Hepatocyte (in vitro differentiated cells): ENCODE data around the gene MECR. TPM values are rescaled to one million over a fixed set of nuclear protein-coding genes. Genes with fewer than 3 reads are reported as not detected.

Experiments used
- DNase-seq: peaks from one replicate; pipeline ENCODE4 v3.0.0-alpha.2; 2016; ENCODE audit warnings: low spot score
- H2AFZ ChIP-seq: fragments of 200-600 bp; sonication (generic); 2 replicates; pipeline ENCODE4 v1.6.0; 2016; ENCODE audit warnings: antibody characterized with exemption, mild to moderate bottlenecking
- H3K27ac ChIP-seq: fragments of 200-600 bp; sonication (generic); 2 replicates; pipeline ENCODE4 v1.5.1; 2016; ENCODE audit warnings: mild to moderate bottlenecking
- H3K27me3 ChIP-seq: fragments of 200-600 bp; sonication (generic); 2 replicates; pipeline ENCODE4 v1.6.1; 2016
- H3K36me3 ChIP-seq: fragments of 200-600 bp; sonication (generic); replicated peaks from 2 replicates; pipeline ENCODE4 v1.5.1; 2016; ENCODE audit warnings: low read depth; ENCODE audit not compliant: insufficient read depth
- H3K4me1 ChIP-seq: fragments of 200-600 bp; sonication (generic); 2 replicates; pipeline ENCODE4 v1.5.1; 2016; ENCODE audit warnings: mild to moderate bottlenecking, moderate library complexity; ENCODE audit not compliant: insufficient read depth
- H3K4me2 ChIP-seq: fragments of 200-600 bp; sonication (generic); 2 replicates; pipeline ENCODE4 v1.6.0; 2016
- H3K4me3 ChIP-seq: fragments of 200-600 bp; sonication (generic); 2 replicates; pipeline ENCODE4 v1.5.1; 2016; ENCODE audit warnings: mild to moderate bottlenecking
- H3K79me2 ChIP-seq: fragments of 200-600 bp; sonication (generic); 2 replicates; pipeline ENCODE4 v1.6.0; 2017; ENCODE audit warnings: mild to moderate bottlenecking
- H3K9me2 ChIP-seq: fragments of 200-600 bp; sonication (generic); replicated peaks from 2 replicates; pipeline ENCODE4 v1.6.0; 2017; ENCODE audit warnings: mild to moderate bottlenecking; ENCODE audit not compliant: insufficient read depth
- H3K9me3 ChIP-seq: fragments of 200-600 bp; sonication (generic); 2 replicates; pipeline ENCODE4 v1.5.1; 2016; ENCODE audit warnings: low read depth, mild to moderate bottlenecking
- H4K20me1 ChIP-seq: fragments of 200-600 bp; sonication (generic); 2 replicates; pipeline ENCODE4 v1.6.0; 2016; ENCODE audit warnings: mild to moderate bottlenecking; ENCODE audit not compliant: insufficient read depth, poor library complexity, severe bottlenecking
- CTCF ChIP-seq: fragments of 200-600 bp; sonication (generic); IDR thresholded peaks from 2 replicates; pipeline ENCODE4 v1.5.1; 2016; ENCODE audit warnings: antibody characterized with exemption, mild to moderate bottlenecking; ENCODE audit not compliant: poor library complexity
- EZH2 ChIP-seq: fragments of 200-600 bp; sonication (generic); IDR thresholded peaks from 2 replicates; pipeline ENCODE4 v1.6.1; 2016; ENCODE audit warnings: antibody characterized with exemption, mild to moderate bottlenecking, borderline replicate concordance
- EZH2phosphoT487 ChIP-seq: fragments of 200-600 bp; sonication (generic); IDR thresholded peaks from one replicate; pipeline ENCODE4 v1.6.1; 2018; ENCODE audit warnings: antibody characterized with exemption, mild to moderate bottlenecking, low read depth, moderate library complexity; ENCODE audit not compliant: unreplicated experiment, severe bottlenecking
- WGBS: methylation state at CpG from one replicate; pipeline ENCODE4 v1.1.6; 2016; ENCODE audit warnings: low lambda C conversion rate; ENCODE audit errors: missing lambda C conversion rate; 5-methylcytosine and 5-hydroxymethylcytosine counted together
- polyA plus RNA-seq: library from polyadenylated mRNA; unstranded; fragments of >200 nt; fragmentation: Nextera tagmentation; extraction: Ambion mirVana; gene quantifications from 2 replicates; pipeline ENCODE4 v1.2.1, GENCODE V29; 2016
- total RNA-seq: library from RNA; depleted of rRNA; stranded (reverse); fragments of >200 nt; gene quantifications from 2 replicates; pipeline ENCODE4 v1.2.3, GENCODE V29; 2014

MECR gene
- total and polyA plus RNA-seq, 2 experiments from 2014 or later: 14.2 to 35.2 TPM

GRCh38 chr1:29227511-29227910, 3.2 kb downstream of the MECR start:
- Histone ChIP-seq H3K9me2 (no peaks in the 10 kb centered on the region), H3K27ac (peak overlapping the region; percentile 65), H3K27me3 (no peaks in the 10 kb centered on the region), H3K4me1 (no peaks in the 10 kb centered on the region), H3K9me3 (no peaks in the 10 kb centered on the region), H3K79me2 (peaks cover 12% of the 10 kb centered on the region), H3K4me2 (no peak overlapping the region), H4K20me1 (no peaks in the 10 kb centered on the region), H2AFZ (no peak overlapping the region), H3K36me3 (no peaks in the 10 kb centered on the region), H3K4me3 (no peak overlapping the region)
- no peak for TF ChIP-seq CTCF
- no peak for TF ChIP-seq EZH2phosphoT487
- no peak for TF ChIP-seq EZH2
- WGBS: 88% methylated on average over 5 of the region's 5 CpGs
- DNase-seq: no peak

- Histone ChIP-seq H3K27ac (no peak overlapping the region), H3K4me1 (no peaks in the 10 kb centered on the region), H3K9me2 (no peaks in the 10 kb centered on the region), H3K4me3 (no peak overlapping the region), H2AFZ (no peak overlapping the region), H3K79me2 (peaks cover 10% of the 10 kb centered on the region), H3K36me3 (no peaks in the 10 kb centered on the region), H3K4me2 (no peak overlapping the region), H3K9me3 (no peaks in the 10 kb centered on the region), H4K20me1 (no peaks in the 10 kb centered on the region), H3K27me3 (no peaks in the 10 kb centered on the region)
- 90% methylated on average over 4 of the region's 4 CpGs for WGBS
- no peak for TF ChIP-seq EZH2
- no peak for TF ChIP-seq EZH2phosphoT487
- no peak for TF ChIP-seq CTCF
- no peak for DNase-seq
Measured at GRCh38 chr1:29225361-29225760, 5.4 kb downstream of the MECR start.

- Histone ChIP-seq H3K9me3 (no peaks in the 10 kb centered on the region), H3K9me2 (no peaks in the 10 kb centered on the region), H3K79me2 (peaks cover under 1% of the 10 kb centered on the region), H3K36me3 (no peaks in the 10 kb centered on the region), H3K27ac (no peak overlapping the region), H3K4me1 (no peaks in the 10 kb centered on the region), H4K20me1 (no peaks in the 10 kb centered on the region), H3K27me3 (no peaks in the 10 kb centered on the region), H3K4me3 (no peak overlapping the region), H3K4me2 (no peak overlapping the region), H2AFZ (no peak overlapping the region)
- DNase-seq: no peak
- WGBS: 84% methylated on average over 5 of the region's 5 CpGs
- TF ChIP-seq EZH2 (no peak), EZH2phosphoT487 (no peak), CTCF (no peak)
Measured at GRCh38 chr1:29224356-29224837, 6.3 kb downstream of the MECR start.

- no peak for DNase-seq
- TF ChIP-seq EZH2phosphoT487 (no peak), CTCF (no peak), EZH2 (no peak)
- no peaks in the 10 kb centered on the region for H4K20me1 ChIP-seq
- H3K27ac ChIP-seq: no peak overlapping the region
- H3K9me2 ChIP-seq: no peaks in the 10 kb centered on the region
- H3K4me2 ChIP-seq: no peak overlapping the region
- H3K36me3 ChIP-seq: no peaks in the 10 kb centered on the region
- WGBS: 83% methylated on average over 6 of the region's 6 CpGs
- no peaks in the 10 kb centered on the region for H3K4me1 ChIP-seq
- H3K9me3 ChIP-seq: no peaks in the 10 kb centered on the region
- H2AFZ ChIP-seq: no peak overlapping the region
- H3K4me3 ChIP-seq: no peak overlapping the region
- H3K27me3 ChIP-seq: no peaks in the 10 kb centered on the region
- H3K79me2 ChIP-seq: no peaks in the 10 kb centered on the region
Measured at GRCh38 chr1:29223521-29223920, 7.2 kb downstream of the MECR start.
